HepG2 (cell line): ENCODE measurements around the gene ZFPM1. TPM values are rescaled to one million over a fixed set of nuclear protein-coding genes. Genes with fewer than 3 reads are reported as not detected.
A peak's percentile ranks its signal among the peaks of the same experiment; 100 is the strongest.

Experiments used
- ARID4A ChIP-seq: sonication (generic); formaldehyde crosslinking; IDR thresholded peaks from 2 replicates; pipeline ENCODE4 v1.5.0; 2020; ENCODE audit warnings: mild to moderate bottlenecking, missing genetic modification reagents, borderline replicate concordance
- FUBP1 ChIP-seq: sonication (generic); formaldehyde crosslinking; IDR thresholded peaks from 2 replicates; pipeline ENCODE4 v1.5.1; 2020; ENCODE audit warnings: missing genetic modification reagents, mild to moderate bottlenecking, borderline replicate concordance
- HOMEZ ChIP-seq: IDR thresholded peaks from 2 replicates; pipeline ENCODE4 v1.6.1; 2016; ENCODE audit warnings: low read depth
- MXD4 ChIP-seq: IDR thresholded peaks from 2 replicates; pipeline ENCODE4 v1.6.1; 2016; ENCODE audit warnings: mild to moderate bottlenecking, missing biosample characterization, missing genetic modification reagents
- POLR2A ChIP-seq, 2 experiments: IDR thresholded peaks; 2 replicates each; pipeline ENCODE4 v1.6.1; 2011; ENCODE audit warnings: low read depth in 2 of 2, low read length in 2 of 2, mild to moderate bottlenecking in 1 of 2, moderate library complexity in 1 of 2; ENCODE audit not compliant: insufficient read depth in 1 of 2
- SAFB2 ChIP-seq: sonication (generic); formaldehyde crosslinking; IDR thresholded peaks from 2 replicates; pipeline ENCODE4 v1.5.1; 2020; ENCODE audit warnings: missing genetic modification reagents, low read depth, mild to moderate bottlenecking, borderline replicate concordance
- SETDB1 ChIP-seq: sonication (generic); formaldehyde crosslinking; IDR thresholded peaks from 2 replicates; pipeline ENCODE4 v1.5.1; 2020; ENCODE audit warnings: missing genetic modification reagents, mild to moderate bottlenecking, borderline replicate concordance
- SNAI1 ChIP-seq: sonication (generic); formaldehyde crosslinking; IDR thresholded peaks from 2 replicates; pipeline ENCODE4 v1.5.0; 2020; ENCODE audit warnings: mild to moderate bottlenecking, missing genetic modification reagents, borderline replicate concordance
- SP1 ChIP-seq, 2 experiments: fragments of 450-650 bp in 1 of 2; sonication (generic) in 1 of 2; formaldehyde crosslinking in 1 of 2; IDR thresholded peaks; 2 replicates each; pipeline versions ENCODE4 v1.4.0 to v1.6.1; 2016 to 2020; ENCODE audit warnings: missing genetic modification reagents in 1 of 2
- SRSF4 ChIP-seq: fragments of 200-400 bp; formaldehyde crosslinking; IDR thresholded peaks from one replicate; pipeline ENCODE4 v1.6.1; 2018; ENCODE audit warnings: mild to moderate bottlenecking, low read depth, low read length, moderate library complexity; ENCODE audit not compliant: poor library complexity, severe bottlenecking
- TAF1 ChIP-seq: sonication (generic); formaldehyde crosslinking; IDR thresholded peaks from 2 replicates; pipeline ENCODE4 v1.4.0; 2020; ENCODE audit warnings: missing genetic modification reagents
- TRAFD1 ChIP-seq: sonication (generic); formaldehyde crosslinking; IDR thresholded peaks from 2 replicates; pipeline ENCODE4 v1.5.1; 2020; ENCODE audit warnings: missing genetic modification reagents, mild to moderate bottlenecking, borderline replicate concordance
- ZEB1 ChIP-seq: IDR thresholded peaks from 2 replicates; pipeline ENCODE4 v1.6.1; 2012; ENCODE audit warnings: mild to moderate bottlenecking, low read depth, inconsistent platforms; ENCODE audit not compliant: insufficient replicate concordance
- ZNF160 ChIP-seq: sonication (generic); formaldehyde crosslinking; IDR thresholded peaks from 2 replicates; pipeline ENCODE4 v1.8.0; 2022; ENCODE audit warnings: mild to moderate bottlenecking, inconsistent platforms, missing genetic modification reagents
- ZNF34 ChIP-seq: sonication (generic); formaldehyde crosslinking; IDR thresholded peaks from 2 replicates; pipeline ENCODE4 v1.4.0; 2020; ENCODE audit warnings: mild to moderate bottlenecking, missing genetic modification reagents, borderline replicate concordance
- ZNF788 ChIP-seq: sonication (generic); formaldehyde crosslinking; IDR thresholded peaks from 2 replicates; pipeline ENCODE4 v1.5.0; 2020; ENCODE audit warnings: mild to moderate bottlenecking, missing genetic modification reagents, borderline replicate concordance
- ZNF790 ChIP-seq: sonication (generic); formaldehyde crosslinking; IDR thresholded peaks from 2 replicates; pipeline ENCODE4 v1.8.0; 2022; ENCODE audit warnings: missing genetic modification reagents, mild to moderate bottlenecking, borderline replicate concordance
- polyA plus RNA-seq, 8 experiments: library from polyadenylated mRNA; depleted of rRNA in 3 of 8; stranded (reverse) in 7 of 8; unstranded in 1 of 8; fragments of >200 nt; fragmentation: Illumina TruSeq in 4 of 8; extraction: Trizol in 4 of 8; gene quantifications; 2 replicates each; pipeline versions ENCODE4 v1.2.1 to v1.2.3, GENCODE V29; 2011 to 2016; ENCODE audit warnings: low read depth in 4 of 8, missing spikeins in 1 of 8, mixed read lengths in 1 of 8; ENCODE audit not compliant: insufficient read depth in 1 of 8
- total RNA-seq, 5 experiments: library from RNA; depleted of rRNA; stranded (reverse); fragments of >200 nt; fragmentation: Illumina TruSeq; extraction: Trizol; gene quantifications; 2 replicates each; pipeline ENCODE4 v1.2.3, GENCODE V29; 2016; ENCODE audit warnings: low read depth in 1 of 5

ZFPM1 gene
- total and polyA plus RNA-seq, 2 of the 13 experiments (the other 11 are each of a cell fraction or from before 2014, with no cell fraction given), result 1.3 to 3.8 TPM

GRCh38 chr16:88550246-88550661 is 97.2 kb downstream of the ZFPM1 start (continued):
- TF ChIP-seq HOMEZ (0 out of 2 replicates have a peak, but pooled peaks have one; percentile 11), ZNF790 (0 out of 2 replicates have a peak, but pooled peaks have one; percentile 7), SP1 (IDR thresholded peaks at IDR 0.05) (no peak), SP1 (CRISPR knock-in tag; IDR thresholded peaks at IDR 0.05) (no peak), MXD4 (CRISPR knock-in tag) (no peak; the same call in 1 of the 2 replicates), SRSF4 (no peak), ZNF160 (no peak), ZNF34 (CRISPR knock-in tag) (no peak), ZEB1 (no peak), ZNF788 (CRISPR knock-in tag) (peak; percentile 47; the same call in 1 of the 2 replicates), FUBP1 (no peak), SAFB2 (CRISPR knock-in tag) (no peak), POLR2A (IDR thresholded peaks at IDR 0.05; ENCODE audit: insufficient read depth in 1 of 2, low read depth in 2 of 2, low read length in 2 of 2) (no peak), TAF1 (CRISPR knock-in tag) (no peak), SETDB1 (CRISPR knock-in tag) (no peak), TRAFD1 (CRISPR knock-in tag) (no peak), SNAI1 (CRISPR knock-in tag) (no peak), ARID4A (CRISPR knock-in tag) (peak; percentile 43; the same call in 1 of the 2 replicates)
